GM19328 (cell line): Measurements from ENCODE around the gene DLX2.

Source experiments
- ATAC-seq: cut with Tn5 transposase; IDR thresholded peaks from one replicate; pipeline ENCODE4 v1.9.1; 2021; ENCODE audit warnings: mild to moderate bottlenecking, moderate library complexity; ENCODE audit not compliant: unreplicated experiment

DLX2 gene

GRCh38 chr2:172056293-172056692, 46.4 kb downstream of the DLX2 start:
- no peak for ATAC-seq

- ATAC-seq: no peak
Observed at GRCh38 chr2:172053486-172053885, 49.2 kb downstream of the DLX2 start.

- no peak for ATAC-seq
Observed at GRCh38 chr2:172052000-172052983, 50.4 kb downstream of the DLX2 start.

- no peak for ATAC-seq
Observed at GRCh38 chr2:172050479-172051125, 52.1 kb downstream of the DLX2 start.

- ATAC-seq: no peak
Observed at GRCh38 chr2:172049567-172050120, 53.1 kb downstream of the DLX2 start.
